ENCODE measurements around the gene RIBC2. TPM values are rescaled to one million over a fixed set of nuclear protein-coding genes. Genes with fewer than 3 reads are reported as not detected.
"Not testable (repeated sequence)": the region's sequence is repeated elsewhere in the genome, so short reads cannot be mapped to it uniquely, and the experiment has no call there.

The RIBC2 gene
- total RNA-seq, 1 experiment from 2014 or later = 6.4 TPM

GRCh38 chr22:45424241-45424731, 10.8 kb downstream of the RIBC2 start:
- DNase-seq (ENCODE audit: low read depth) = no peak

- DNase-seq (ENCODE audit: low read depth) = no peak
These were observed 11.6 kb downstream of the RIBC2 start for GRCh38 chr22:45425101-45425500.

- DNase-seq (ENCODE audit: low read depth) = no peak
These were observed 12.2 kb downstream of the RIBC2 start for GRCh38 chr22:45425531-45426265.

GRCh38 chr22:45426387-45426786, 12.9 kb downstream of the RIBC2 start:
- DNase-seq (ENCODE audit: low read depth) = no peak

GRCh38 chr22:45427114-45427513, 13.6 kb downstream of the RIBC2 start:
- no peak for DNase-seq (ENCODE audit: low read depth)

- DNase-seq (ENCODE audit: low read depth) = no peak
These were observed 15.2 kb downstream of the RIBC2 start for GRCh38 chr22:45428391-45429385.

GRCh38 chr22:45429424-45429823, 15.9 kb downstream of the RIBC2 start:
- no peak for DNase-seq (ENCODE audit: low read depth)

- DNase-seq (ENCODE audit: low read depth) = no peak
These were observed 16.7 kb downstream of the RIBC2 start for GRCh38 chr22:45429981-45430775.

- DNase-seq (ENCODE audit: low read depth) = no peak
These were observed 17.4 kb downstream of the RIBC2 start for GRCh38 chr22:45430871-45431270.

GRCh38 chr22:45434981-45435380, 21.5 kb downstream of the RIBC2 start:
- DNase-seq (ENCODE audit: low read depth) = no peak

GRCh38 chr22:45435544-45436139, 22.1 kb downstream of the RIBC2 start:
- DNase-seq (ENCODE audit: low read depth) = peak; percentile 79

- DNase-seq (ENCODE audit: low read depth) = not testable (repeated sequence)
These were observed 23.5 kb downstream of the RIBC2 start for GRCh38 chr22:45436871-45437517.

- DNase-seq (ENCODE audit: low read depth) = no peak
These were observed 24.8 kb downstream of the RIBC2 start for GRCh38 chr22:45438336-45438735.

- DNase-seq (ENCODE audit: low read depth) = not testable (repeated sequence)
These were observed 27.2 kb downstream of the RIBC2 start for GRCh38 chr22:45440688-45441087.

GRCh38 chr22:45441138-45441537, 27.6 kb downstream of the RIBC2 start:
- peak; percentile 59 for DNase-seq (ENCODE audit: low read depth)

GRCh38 chr22:45442116-45442515, 28.6 kb downstream of the RIBC2 start:
- DNase-seq (ENCODE audit: low read depth) = no peak

- DNase-seq (ENCODE audit: low read depth) = peak; percentile 6
These were observed 30.7 kb downstream of the RIBC2 start for GRCh38 chr22:45444168-45444567.

GRCh38 chr22:45445031-45445710, 31.7 kb downstream of the RIBC2 start:
- no peak for DNase-seq (ENCODE audit: low read depth)

- peak; percentile 29 for DNase-seq (ENCODE audit: low read depth)
These were observed 32.7 kb downstream of the RIBC2 start for GRCh38 chr22:45446216-45446615.

GRCh38 chr22:45447596-45447995, 34.1 kb downstream of the RIBC2 start:
- DNase-seq (ENCODE audit: low read depth) = not testable (repeated sequence)
